CD4-positive, alpha-beta T cell (primary cell): ENCODE results near the gene NEGR1. TPM values are rescaled to one million over a fixed set of nuclear protein-coding genes. Genes with fewer than 3 reads are reported as not detected.

Source experiments
- ATAC-seq: fragments of 200-7000 bp; cut with Tn5 transposase; one replicate; pipeline ENCODE4 v1.10.0; 2022; ENCODE audit warnings: mild to moderate bottlenecking; ENCODE audit not compliant: poor library complexity
- CTCF ChIA-PET: fragments of 350-600 bp; sonication (Branson Sonifier 250); formaldehyde crosslinking; loops from one replicate; lab custom pipeline; 2021; ENCODE audit warnings: antibody characterized with exemption, inconsistent platforms; lab: Charles Lee
- POLR2A ChIA-PET: fragments of 350-600 bp; sonication (Branson Sonifier 250); formaldehyde crosslinking; loops from one replicate; lab custom pipeline; 2021; ENCODE audit warnings: antibody characterized with exemption, inconsistent platforms; lab: Charles Lee
- DNase-seq, 14 experiments: peaks; one replicate each; pipeline ENCODE4 v3.0.0-alpha.2; 2013 to 2020; ENCODE audit warnings: mixed read lengths in 2 of 14
- H3K27ac ChIP-seq, 2 donors: one replicate each; pipeline versions ENCODE4 v1.5.1 to v1.7.0; 2013; ENCODE audit warnings: low read length in 2 of 2, low read depth in 1 of 2, mild to moderate bottlenecking in 1 of 2
- H3K27me3 ChIP-seq, 2 experiments: 1 replicate in 1 of 2; 2 replicates in 1 of 2; pipeline versions ENCODE4 v1.6.1 to v1.7.0; 2013; ENCODE audit warnings: low read length in 2 of 2, control low read depth in 1 of 2, mild to moderate bottlenecking in 1 of 2, moderate library complexity in 1 of 2; ENCODE audit not compliant: insufficient read depth in 2 of 2, control insufficient read depth in 1 of 2
- H3K36me3 ChIP-seq: one replicate; pipeline ENCODE4 v1.6.1; 2013; ENCODE audit warnings: low read length, control low read depth; ENCODE audit not compliant: insufficient read depth
- H3K4me1 ChIP-seq: one replicate; pipeline ENCODE4 v1.6.1; 2013; ENCODE audit warnings: low read length, control low read depth; ENCODE audit not compliant: insufficient read depth
- H3K4me3 ChIP-seq: one replicate; pipeline ENCODE4 v1.5.1; 2013; ENCODE audit warnings: mild to moderate bottlenecking, low read length, moderate library complexity
- H3K9me3 ChIP-seq, 2 experiments: 1 replicate in 1 of 2; 2 replicates in 1 of 2; pipeline versions ENCODE4 v1.6.1 to v1.7.0; 2013; ENCODE audit warnings: low read length in 2 of 2, mild to moderate bottlenecking in 2 of 2, control low read depth in 1 of 2, moderate library complexity in 1 of 2; ENCODE audit not compliant: control insufficient read depth in 1 of 2, insufficient read depth in 1 of 2
- H3K27ac Mint-ChIP-seq: one replicate; pipeline ENCODE4 v1.8.0; 2020; ENCODE audit warnings: mixed read lengths
- H3K27me3 Mint-ChIP-seq: one replicate; pipeline ENCODE4 v1.8.0; 2021; ENCODE audit warnings: mixed read lengths
- H3K36me3 Mint-ChIP-seq: one replicate; pipeline ENCODE4 v1.8.0; 2021; ENCODE audit warnings: low read depth, mixed read lengths
- H3K4me1 Mint-ChIP-seq: one replicate; pipeline ENCODE4 v1.8.0; 2021; ENCODE audit warnings: low read depth, mixed read lengths
- H3K4me3 Mint-ChIP-seq: one replicate; pipeline ENCODE4 v1.8.0; 2020; ENCODE audit warnings: mild to moderate bottlenecking, mixed read lengths
- H3K9me3 Mint-ChIP-seq: one replicate; pipeline ENCODE4 v1.8.0; 2020; ENCODE audit warnings: mixed read lengths
- CTCF ChIP-seq: fragments of 200-600 bp; IDR thresholded peaks from one replicate; pipeline ENCODE4 v1.8.0; 2022; ENCODE audit warnings: antibody characterized with exemption, mild to moderate bottlenecking
- intact Hi-C, 2 experiments: fragments of 100-400 bp; cut with DNase I in 1 of 2; cut with micrococcal nuclease in 1 of 2; formaldehyde crosslinking; loops; one replicate each; pipeline versions ENCODE4 v1.15.1 to v1.9.0; 2023 to 2025; cut with DNase I, micrococcal nuclease
- total RNA-seq, 174 experiments: library from RNA in 2 of 174; stranded (reverse) in 2 of 174; gene quantifications; one replicate each; pipeline ENCODE4 v1.2.3 and lab custom pipeline; 2021 to 2026

The NEGR1 gene
- total RNA-seq, 2 experiments from 2014 or later, result 0.03 TPM

DNA sequence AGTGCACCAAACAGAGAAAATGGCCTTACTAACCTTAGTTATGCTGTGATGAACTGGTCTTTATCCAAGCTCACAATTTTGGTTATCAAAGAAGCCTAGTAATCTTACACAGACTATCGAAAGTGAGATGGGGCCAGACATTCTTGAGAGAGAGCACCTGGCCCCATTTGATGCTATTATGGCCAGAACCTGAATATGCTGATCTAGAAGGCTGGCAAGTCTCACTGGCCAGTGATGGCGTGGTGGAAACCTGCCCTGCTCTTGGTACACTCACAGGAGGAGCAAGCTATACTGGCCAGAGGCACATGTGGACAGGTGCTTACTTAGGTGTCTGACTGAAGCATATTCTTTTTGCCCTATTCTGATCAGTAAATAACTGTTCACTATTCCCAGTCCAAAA is 843.7 kb downstream of the NEGR1 start:
- no peak for DNase-seq
- no peaks in the 10 kb centered on the region for H3K27me3 ChIP-seq
- no peaks in the 10 kb centered on the region for H3K36me3 Mint-ChIP-seq
- H3K4me1 Mint-ChIP-seq, result no peaks in the 10 kb centered on the region
- no peak overlapping the region for H3K27ac Mint-ChIP-seq
- H3K27me3 Mint-ChIP-seq, result no peaks in the 10 kb centered on the region
- no peak overlapping the region for H3K4me3 ChIP-seq
- H3K9me3 Mint-ChIP-seq, result no peaks in the 10 kb centered on the region
- H3K36me3 ChIP-seq, result no peaks in the 10 kb centered on the region
- no peak overlapping the region for H3K4me3 Mint-ChIP-seq
- ChIA-PET POLR2A (no interaction called here), CTCF (no interaction called here)
- no peak overlapping the region for H3K27ac ChIP-seq
- ATAC-seq, result no peak
- no peaks in the 10 kb centered on the region for H3K9me3 ChIP-seq
- no peak for TF ChIP-seq CTCF
- intact Hi-C loops, result no loop called here
- H3K4me1 ChIP-seq, result no peaks in the 10 kb centered on the region

GRCh38 chr1:71435951-71436350 is 846.4 kb downstream of the NEGR1 start:
- H3K9me3 ChIP-seq, result no peaks in the 10 kb centered on the region
- H3K4me1 Mint-ChIP-seq, result no peaks in the 10 kb centered on the region
- ChIA-PET CTCF (no interaction called here), POLR2A (no interaction called here)
- H3K27ac Mint-ChIP-seq, result no peak overlapping the region
- no peak for ATAC-seq
- H3K36me3 ChIP-seq, result no peaks in the 10 kb centered on the region
- H3K4me3 Mint-ChIP-seq, result no peak overlapping the region
- no peak overlapping the region for H3K27ac ChIP-seq
- DNase-seq, result no peak
- no peaks in the 10 kb centered on the region for H3K36me3 Mint-ChIP-seq
- peaks cover 3% of the 10 kb centered on the region for H3K9me3 Mint-ChIP-seq
- no peak overlapping the region for H3K4me3 ChIP-seq
- TF ChIP-seq CTCF, result no peak
- intact Hi-C loops, result no loop called here
- no peaks in the 10 kb centered on the region for H3K27me3 ChIP-seq
- no peaks in the 10 kb centered on the region for H3K27me3 Mint-ChIP-seq
- no peaks in the 10 kb centered on the region for H3K4me1 ChIP-seq

- Histone ChIP-seq H3K9me3 (no peaks in the 10 kb centered on the region), H3K27me3 (no peaks in the 10 kb centered on the region), H3K36me3 (no peaks in the 10 kb centered on the region), H3K27ac (no peak overlapping the region), H3K4me3 (no peak overlapping the region), H3K4me1 (no peaks in the 10 kb centered on the region)
- intact Hi-C loops, result no loop called here
- H3K36me3 Mint-ChIP-seq, result no peaks in the 10 kb centered on the region
- H3K4me3 Mint-ChIP-seq, result no peak overlapping the region
- H3K4me1 Mint-ChIP-seq, result no peaks in the 10 kb centered on the region
- H3K9me3 Mint-ChIP-seq, result peaks cover 3% of the 10 kb centered on the region
- no peak for TF ChIP-seq CTCF
- ChIA-PET CTCF (no interaction called here), POLR2A (no interaction called here)
- no peaks in the 10 kb centered on the region for H3K27me3 Mint-ChIP-seq
- no peak for ATAC-seq
- DNase-seq, result no peak
- no peak overlapping the region for H3K27ac Mint-ChIP-seq
Measured at GRCh38 chr1:71434240-71434639, 848.1 kb downstream of the NEGR1 start.
